LNCaP clone FGC (cell line): ENCODE measurements around the gene GRIA1.

Source experiments
- DNase-seq: peaks from one replicate; pipeline ENCODE4 v3.0.0-alpha.2; 2011; ENCODE audit warnings: low read depth
- H3K4me3 ChIP-seq: 2 replicates; pipeline ENCODE4 v1.5.1; 2011; ENCODE audit warnings: mild to moderate bottlenecking, low read depth, low read length, control low read depth
- TF ChIP-seq, protein P1 (sequence below): IDR thresholded peaks from 2 replicates; pipeline ENCODE4 v1.5.1; 2012; ENCODE audit warnings: mild to moderate bottlenecking; ENCODE audit not compliant: control insufficient read depth, insufficient read depth; ENCODE audit errors: extremely low read depth

Gene GRIA1

GRCh38 chr5:153742060-153742459 is 251.6 kb downstream of the GRIA1 start:
- TF ChIP-seq, protein P1, sequence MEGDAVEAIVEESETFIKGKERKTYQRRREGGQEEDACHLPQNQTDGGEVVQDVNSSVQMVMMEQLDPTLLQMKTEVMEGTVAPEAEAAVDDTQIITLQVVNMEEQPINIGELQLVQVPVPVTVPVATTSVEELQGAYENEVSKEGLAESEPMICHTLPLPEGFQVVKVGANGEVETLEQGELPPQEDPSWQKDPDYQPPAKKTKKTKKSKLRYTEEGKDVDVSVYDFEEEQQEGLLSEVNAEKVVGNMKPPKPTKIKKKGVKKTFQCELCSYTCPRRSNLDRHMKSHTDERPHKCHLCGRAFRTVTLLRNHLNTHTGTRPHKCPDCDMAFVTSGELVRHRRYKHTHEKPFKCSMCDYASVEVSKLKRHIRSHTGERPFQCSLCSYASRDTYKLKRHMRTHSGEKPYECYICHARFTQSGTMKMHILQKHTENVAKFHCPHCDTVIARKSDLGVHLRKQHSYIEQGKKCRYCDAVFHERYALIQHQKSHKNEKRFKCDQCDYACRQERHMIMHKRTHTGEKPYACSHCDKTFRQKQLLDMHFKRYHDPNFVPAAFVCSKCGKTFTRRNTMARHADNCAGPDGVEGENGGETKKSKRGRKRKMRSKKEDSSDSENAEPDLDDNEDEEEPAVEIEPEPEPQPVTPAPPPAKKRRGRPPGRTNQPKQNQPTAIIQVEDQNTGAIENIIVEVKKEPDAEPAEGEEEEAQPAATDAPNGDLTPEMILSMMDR: no peak
- no peak for DNase-seq
- H3K4me3 ChIP-seq: no peak overlapping the region

DNA sequence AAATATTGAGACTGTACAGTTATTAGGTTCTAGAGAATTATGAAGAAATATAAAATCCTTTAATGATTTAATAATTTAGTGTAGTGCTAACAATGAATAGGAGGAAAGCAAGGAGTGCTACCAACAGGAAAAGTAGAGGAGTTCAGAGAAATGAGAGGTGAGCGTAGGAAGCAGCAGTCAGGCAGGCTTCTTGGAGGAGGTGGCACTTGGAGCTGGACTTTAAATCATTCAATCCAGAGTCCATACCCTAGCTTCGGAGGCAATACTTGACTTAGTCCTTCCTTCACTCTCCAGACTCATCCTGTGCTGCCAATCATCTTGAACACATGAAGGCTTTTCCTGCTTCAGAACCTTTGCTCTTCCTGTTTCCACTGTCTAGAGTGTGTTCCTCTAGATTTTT is 254.3 kb downstream of the GRIA1 start:
- H3K4me3 ChIP-seq: no peak overlapping the region
- TF ChIP-seq, protein P1: no peak
- DNase-seq: no peak

- TF ChIP-seq, protein P1: no peak
- no peak overlapping the region for H3K4me3 ChIP-seq
- no peak for DNase-seq
These were observed 255.4 kb downstream of the GRIA1 start for GRCh38 chr5:153745778-153746395.

GRCh38 chr5:153746440-153746839 is 256.0 kb downstream of the GRIA1 start:
- TF ChIP-seq, protein P1: no peak
- DNase-seq: no peak
- no peak overlapping the region for H3K4me3 ChIP-seq

DNA sequence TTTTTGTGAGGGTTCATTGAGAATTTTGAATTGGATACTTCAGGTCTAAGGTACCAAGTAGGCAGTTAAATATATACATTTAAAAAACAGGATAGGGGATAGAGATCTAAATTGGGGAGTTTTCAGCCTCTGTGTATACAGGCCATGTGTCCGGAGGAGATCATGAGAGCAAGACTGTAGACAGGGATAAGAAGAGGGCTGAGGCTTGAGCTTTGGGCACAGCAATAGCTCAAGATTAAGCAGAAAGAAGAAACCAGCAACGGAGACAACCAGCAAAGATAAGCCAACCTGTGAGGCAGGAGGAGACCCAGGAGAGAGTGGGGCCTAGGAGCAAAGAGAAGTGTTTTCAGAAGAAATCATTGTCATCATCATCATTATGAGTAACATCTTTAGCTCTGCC is 258.4 kb downstream of the GRIA1 start:
- no peak overlapping the region for H3K4me3 ChIP-seq
- TF ChIP-seq, protein P1: no peak
- no peak for DNase-seq

- TF ChIP-seq, protein P1: no peak
- DNase-seq: no peak
- H3K4me3 ChIP-seq: no peak overlapping the region
These were observed 259.5 kb downstream of the GRIA1 start for GRCh38 chr5:153749960-153750359.

- TF ChIP-seq, protein P1: no peak
These were observed 260.8 kb downstream of the GRIA1 start for GRCh38 chr5:153751251-153751650.

More at GRCh38 chr5:153751251-153751650, 260.8 kb downstream of the GRIA1 start:
- DNase-seq: no peak
- H3K4me3 ChIP-seq: no peak overlapping the region
